Liver (tissue), 3 donors: Measurements from ENCODE around the gene SLC12A8.

ENCODE experiments used
- ATF3 ChIP-seq: IDR thresholded peaks from 2 replicates; pipeline ENCODE4 v1.6.1; 2016; ENCODE audit warnings: antibody characterized with exemption
- CTCF ChIP-seq: fragments of 150-350 bp; IDR thresholded peaks from 2 replicates; pipeline ENCODE4 v1.5.1; 2017; ENCODE audit warnings: improper control_type of control experiment, low read depth, low read length; ENCODE audit not compliant: missing input control
- GABPA ChIP-seq, 2 donors: IDR thresholded peaks in 1 of 2; conservative IDR thresholded peaks in 1 of 2; 2 replicates each; pipeline ENCODE4 v1.6.1; 2016; ENCODE audit warnings: antibody characterized with exemption in 2 of 2, mild to moderate bottlenecking in 1 of 2, moderate library complexity in 1 of 2
- JUND ChIP-seq, 2 donors: IDR thresholded peaks; 2 replicates each; pipeline ENCODE4 v1.6.1; 2016; ENCODE audit warnings: antibody characterized with exemption in 2 of 2
- MAX ChIP-seq: IDR thresholded peaks from 2 replicates; pipeline ENCODE4 v1.6.1; 2016; ENCODE audit warnings: antibody characterized with exemption
- RAD21 ChIP-seq, 2 donors: IDR thresholded peaks; 2 replicates each; pipeline ENCODE4 v1.6.1; 2016; ENCODE audit warnings: antibody characterized with exemption in 2 of 2, mild to moderate bottlenecking in 2 of 2
- REST ChIP-seq: IDR thresholded peaks from 2 replicates; pipeline ENCODE4 v1.6.1; 2016; ENCODE audit warnings: antibody characterized with exemption, mild to moderate bottlenecking
- TAF1 ChIP-seq: conservative IDR thresholded peaks from 2 replicates; pipeline ENCODE4 v1.6.1; 2016; ENCODE audit warnings: antibody characterized with exemption, mild to moderate bottlenecking
- donor health status: healthy.
- donor health status: healthy.

- TF ChIP-seq RAD21 (IDR thresholded peaks at IDR 0.05), result no peak
- no peak for TF ChIP-seq CTCF
- no peak for TF ChIP-seq GABPA (IDR thresholded peaks at IDR 0.05 in 1 of 2, conservative IDR thresholded peaks at IDR 0.05 in 1 of 2)
- no peak for TF ChIP-seq TAF1
- no peak for TF ChIP-seq ATF3
- TF ChIP-seq REST, result no peak
- TF ChIP-seq JUND (IDR thresholded peaks at IDR 0.05), result no peak
- TF ChIP-seq MAX, result no peak
Observed at GRCh38 chr3:125072301-125072700, 140.2 kb downstream of the SLC12A8 start.
